Vagina (tissue), 2 donors: Measurements from ENCODE around the gene PARVA. TPM values are rescaled to one million over a fixed set of nuclear protein-coding genes. Genes with fewer than 3 reads are reported as not detected.

Source experiments
- DNase-seq, 2 donors: peaks; one replicate each; pipeline ENCODE4 v3.0.0-alpha.2; 2017; ENCODE audit errors: extremely low spot score in 2 of 2
- H3K27ac ChIP-seq: fragments of 200-600 bp; sonication (generic); one replicate; pipeline ENCODE4 v1.5.1; 2019
- H3K27me3 ChIP-seq: fragments of 200-600 bp; sonication (generic); one replicate; pipeline ENCODE4 v1.5.1; 2019
- H3K36me3 ChIP-seq, 2 donors: fragments of 200-600 bp; sonication (generic); one replicate each; pipeline ENCODE4 v1.5.1; 2017 to 2019
- H3K4me1 ChIP-seq: fragments of 200-600 bp; sonication (generic); one replicate; pipeline ENCODE4 v1.5.1; 2019
- H3K4me3 ChIP-seq, 2 donors: fragments of 200-600 bp; sonication (generic); 1 replicate in 1 of 2; 2 replicates in 1 of 2; pipeline ENCODE4 v1.5.1; 2016 to 2019
- H3K9me3 ChIP-seq: fragments of 200-600 bp; sonication (generic); one replicate; pipeline ENCODE4 v1.5.1; 2019
- CTCF ChIP-seq, 3 experiments: fragments of 450-650 bp in 2 of 3; fragments of 200-600 bp in 1 of 3; sonication (generic) in 1 of 3; IDR thresholded peaks; one replicate each; pipeline ENCODE4 v1.5.1; 2017 to 2019; ENCODE audit warnings: antibody characterized with exemption in 3 of 3, mild to moderate bottlenecking in 2 of 3, moderate library complexity in 2 of 3
- POLR2A ChIP-seq, 2 donors: fragments of 450-650 bp; IDR thresholded peaks; one replicate each; pipeline ENCODE4 v1.6.1; 2017; ENCODE audit warnings: antibody characterized with exemption in 2 of 2, mild to moderate bottlenecking in 2 of 2, moderate library complexity in 2 of 2
- POLR2AphosphoS5 ChIP-seq, 2 donors: sonication (generic); formaldehyde crosslinking; IDR thresholded peaks; one replicate each; pipeline ENCODE4 v1.9.0; 2017; ENCODE audit warnings: antibody characterized with exemption in 2 of 2, mild to moderate bottlenecking in 2 of 2, low read depth in 1 of 2; ENCODE audit not compliant: insufficient read depth in 1 of 2
- intact Hi-C: fragments of 100-400 bp; cut with DNase I; formaldehyde crosslinking; loops from one replicate; pipeline ENCODE4 v1.15.1; 2023
- total RNA-seq: library from RNA; depleted of rRNA; stranded (reverse); fragments of >200 nt; gene quantifications from one replicate; pipeline ENCODE4 v1.2.3, GENCODE V29; 2016

Gene PARVA
- total RNA-seq, 1 donor from 2014 or later: 51.1 TPM

- intact Hi-C loops: no loop called here
- Histone ChIP-seq H3K9me3 (no peaks in the 10 kb centered on the region), H3K36me3 (no peaks in the 10 kb centered on the region), H3K4me1 (peaks cover 13% of the 10 kb centered on the region), H3K4me3 (no peak overlapping the region), H3K27ac (no peak overlapping the region), H3K27me3 (no peaks in the 10 kb centered on the region)
- TF ChIP-seq CTCF (IDR thresholded peaks at IDR 0.05) (no peak), POLR2A (IDR thresholded peaks at IDR 0.05) (no peak), POLR2AphosphoS5 (IDR thresholded peaks at IDR 0.05; ENCODE audit: insufficient read depth in 1 of 2, low read depth in 1 of 2) (no peak)
- DNase-seq: no peak
Measured at GRCh38 chr11:12581923-12582322, 204.6 kb downstream of the PARVA start.
